Adipocyte (in vitro differentiated cells): ENCODE results near the gene HSD11B2.
"Not testable (repeated sequence)": the region's sequence is repeated elsewhere in the genome, so short reads cannot be mapped to it uniquely, and the experiment has no call there.

Experiments used
- DNase-seq: peaks from one replicate; pipeline ENCODE4 v3.0.0-alpha.2; 2015; ENCODE audit warnings: low read depth
- H3K27me3 ChIP-seq: replicated peaks from 2 replicates; pipeline ENCODE4 v1.7.0; 2013; ENCODE audit warnings: mild to moderate bottlenecking, low read length, moderate library complexity; ENCODE audit not compliant: control insufficient read depth, insufficient read depth
- H3K36me3 ChIP-seq: 2 replicates; pipeline ENCODE4 v1.7.0; 2013; ENCODE audit warnings: low read length, mild to moderate bottlenecking, moderate library complexity; ENCODE audit not compliant: control insufficient read depth, insufficient read depth, severe bottlenecking
- H3K4me1 ChIP-seq: 2 replicates; pipeline ENCODE4 v1.7.0; 2013; ENCODE audit warnings: mild to moderate bottlenecking, low read length, moderate library complexity; ENCODE audit not compliant: control insufficient read depth, insufficient read depth
- H3K4me3 ChIP-seq: 2 replicates; pipeline ENCODE4 v1.7.0; 2013; ENCODE audit warnings: mild to moderate bottlenecking, low read length, moderate library complexity
- H3K9ac ChIP-seq: 2 replicates; pipeline ENCODE4 v1.7.0; 2013; ENCODE audit warnings: mild to moderate bottlenecking, low read length, moderate library complexity
- H3K9me3 ChIP-seq: 2 replicates; pipeline ENCODE4 v1.7.0; 2013; ENCODE audit warnings: mild to moderate bottlenecking, low read length, moderate library complexity; ENCODE audit not compliant: control insufficient read depth

Gene HSD11B2

GRCh38 chr16:67407788-67408452 lies 23.0 kb upstream of the HSD11B2 start:
- no peaks in the 10 kb centered on the region for H3K9me3 ChIP-seq
- H3K27me3 ChIP-seq, result no peaks in the 10 kb centered on the region
- H3K9ac ChIP-seq, result peak overlapping the region; percentile 63
- no peak for DNase-seq
- no peak overlapping the region for H3K4me3 ChIP-seq
- peaks cover 34% of the 10 kb centered on the region for H3K4me1 ChIP-seq
- H3K36me3 ChIP-seq, result no peaks in the 10 kb centered on the region

GRCh38 chr16:67409631-67410030 lies 21.3 kb upstream of the HSD11B2 start:
- Histone ChIP-seq H3K36me3 (no peaks in the 10 kb centered on the region), H3K9me3 (no peaks in the 10 kb centered on the region), H3K9ac (no peak overlapping the region), H3K4me3 (no peak overlapping the region), H3K4me1 (peaks cover 38% of the 10 kb centered on the region), H3K27me3 (no peaks in the 10 kb centered on the region)
- DNase-seq, result no peak

- Histone ChIP-seq H3K9ac (no peak overlapping the region), H3K9me3 (no peaks in the 10 kb centered on the region), H3K4me3 (no peak overlapping the region), H3K4me1 (peaks cover 25% of the 10 kb centered on the region), H3K27me3 (no peaks in the 10 kb centered on the region), H3K36me3 (no peaks in the 10 kb centered on the region)
- DNase-seq, result no peak
These were observed 19.6 kb upstream of the HSD11B2 start for GRCh38 chr16:67411339-67411738.

GRCh38 chr16:67412294-67412693 lies 18.6 kb upstream of the HSD11B2 start:
- no peaks in the 10 kb centered on the region for H3K27me3 ChIP-seq
- no peak overlapping the region for H3K4me3 ChIP-seq
- H3K9ac ChIP-seq, result no peak overlapping the region
- no peaks in the 10 kb centered on the region for H3K36me3 ChIP-seq
- H3K4me1 ChIP-seq, result peaks cover 19% of the 10 kb centered on the region
- H3K9me3 ChIP-seq, result no peaks in the 10 kb centered on the region
- DNase-seq, result no peak

- DNase-seq, result no peak
- Histone ChIP-seq H3K9me3 (no peaks in the 10 kb centered on the region), H3K27me3 (no peaks in the 10 kb centered on the region), H3K9ac (no peak overlapping the region), H3K4me3 (no peak overlapping the region), H3K36me3 (no peaks in the 10 kb centered on the region), H3K4me1 (peaks cover 12% of the 10 kb centered on the region)
These were observed 16.7 kb upstream of the HSD11B2 start for GRCh38 chr16:67413978-67414911.

- peak overlapping the region; percentile 79 for H3K9ac ChIP-seq
- not testable (repeated sequence) for H3K36me3 ChIP-seq, H3K9me3 ChIP-seq, DNase-seq, H3K27me3 ChIP-seq
- H3K4me1 ChIP-seq, result peaks cover 12% of the 10 kb centered on the region
- H3K4me3 ChIP-seq, result peak overlapping the region; percentile 90
These were observed 15.5 kb upstream of the HSD11B2 start for GRCh38 chr16:67415421-67415820.

GRCh38 chr16:67415872-67416793 lies 14.8 kb upstream of the HSD11B2 start, which contains the start of gene ZDHHC1:
ZDHHC1 (minus strand) TSS chr16:67416477; CDS start chr16:67407775, 8,702 bp downstream.
- peak; percentile 89 for DNase-seq
- H3K27me3 ChIP-seq, result no peaks in the 10 kb centered on the region
- H3K9me3 ChIP-seq, result no peaks in the 10 kb centered on the region
- peak within 1 kb of the TSS; percentile 79 for H3K9ac ChIP-seq
- H3K4me1 ChIP-seq, result peaks cover 9% of the 10 kb centered on the region
- no peaks in the 10 kb centered on the region for H3K36me3 ChIP-seq
- peak within 1 kb of the TSS; percentile 90 for H3K4me3 ChIP-seq

GRCh38 chr16:67417333-67418061 lies 13.4 kb upstream of the HSD11B2 start:
- Histone ChIP-seq H3K9ac (no peak overlapping the region), H3K36me3 (no peaks in the 10 kb centered on the region), H3K27me3 (no peaks in the 10 kb centered on the region), H3K4me1 (peaks cover 8% of the 10 kb centered on the region), H3K4me3 (no peak overlapping the region), H3K9me3 (no peaks in the 10 kb centered on the region)
- no peak for DNase-seq

GRCh38 chr16:67419502-67419901 lies 11.4 kb upstream of the HSD11B2 start:
- Histone ChIP-seq H3K9ac (no peak overlapping the region), H3K4me1 (peaks cover 7% of the 10 kb centered on the region), H3K9me3 (no peaks in the 10 kb centered on the region), H3K36me3 (no peaks in the 10 kb centered on the region), H3K4me3 (no peak overlapping the region), H3K27me3 (no peaks in the 10 kb centered on the region)
- no peak for DNase-seq

- Histone ChIP-seq H3K9ac (no peak overlapping the region), H3K4me1 (peaks cover 8% of the 10 kb centered on the region), H3K36me3 (no peaks in the 10 kb centered on the region), H3K9me3 (no peaks in the 10 kb centered on the region), H3K4me3 (no peak overlapping the region), H3K27me3 (no peaks in the 10 kb centered on the region)
- no peak for DNase-seq
These were observed 11.0 kb upstream of the HSD11B2 start for GRCh38 chr16:67419931-67420330.
